K562 (cell line): ENCODE data around the gene ZNF558. TPM values are rescaled to one million over a fixed set of nuclear protein-coding genes. Genes with fewer than 3 reads are reported as not detected.

Experiments
- ATAC-seq: fragments of 200-7000 bp; cut with Tn5 transposase; 3 replicates; pipeline ENCODE4 v1.9.1; 2020; ENCODE audit warnings: moderate library complexity
- BruUV-seq: library from RNA; stranded (reverse); fragments of 400-500 nt; replicated peaks from 2 replicates; lab custom pipeline; 2021; lab: Mats Ljungman, UMichigan
- CTCF ChIA-PET: fragments of 300-600 bp; formaldehyde crosslinking; extraction: SDS; loops from one replicate; lab custom pipeline; 2021; ENCODE audit warnings: low intra/inter-chr PET ratio; lab: Yijun Ruan, JAX
- POLR2A ChIA-PET: fragments of 300-600, 350-650 bp; sonication (Branson Sonifier 250); formaldehyde crosslinking; extraction: SDS; loops from one replicate; lab custom pipeline; 2021; ENCODE audit warnings: antibody characterized with exemption, inconsistent platforms; lab: Yijun Ruan, JAX
- DNase-seq, 4 experiments: peaks; one replicate each; pipeline versions ENCODE4 v3.0.0 to v3.0.0-alpha.2; 2011 to 2018; ENCODE audit warnings: low spot score in 3 of 4, mixed read lengths in 3 of 4; ENCODE audit errors: extremely low read depth in 1 of 4
- FAIRE-seq: peaks from 2 replicates; lab custom pipeline; 2011; peaks lifted over from hg19 to GRCh38; lab: Jason Lieb, UNC
- H2AFZ ChIP-seq: 2 replicates; pipeline ENCODE4 v1.6.0; 2011; ENCODE audit warnings: low read depth, low read length, control low read depth, inconsistent platforms
- H3K27ac ChIP-seq: fragments of 200-600 bp; 3 replicates; pipeline ENCODE4 v1.8.0; 2011; ENCODE audit warnings: low read depth, mild to moderate bottlenecking, control low read depth, inconsistent platforms, low read length, moderate library complexity, mixed read lengths; ENCODE audit errors: extremely low read depth
- H3K27me3 ChIP-seq, 2 experiments: fragments of 300-600 bp in 1 of 2; 2 replicates in 1 of 2; 3 replicates in 1 of 2; pipeline versions ENCODE4 v1.6.0 to v1.8.0; 2011; ENCODE audit warnings: inconsistent platforms in 2 of 2, low read length in 2 of 2, mild to moderate bottlenecking in 1 of 2, mixed read lengths in 1 of 2, moderate library complexity in 1 of 2; ENCODE audit not compliant: control insufficient read depth in 2 of 2, insufficient read depth in 2 of 2
- H3K36me3 ChIP-seq: fragments of 300-600 bp; 3 replicates; pipeline ENCODE4 v1.8.0; 2011; ENCODE audit warnings: mild to moderate bottlenecking, low read length, inconsistent platforms; ENCODE audit not compliant: control insufficient read depth, insufficient read depth
- H3K4me1 ChIP-seq, 2 experiments: fragments of 200-600 bp in 1 of 2; replicated peaks in 1 of 2; 2 replicates in 1 of 2; 3 replicates in 1 of 2; pipeline versions ENCODE4 v1.5.1 to v1.8.0; 2011; ENCODE audit warnings: inconsistent platforms in 2 of 2, low read length in 2 of 2, mild to moderate bottlenecking in 1 of 2, mixed read lengths in 1 of 2, moderate library complexity in 1 of 2; ENCODE audit not compliant: control insufficient read depth in 2 of 2, insufficient read depth in 2 of 2
- H3K4me2 ChIP-seq: 2 replicates; pipeline ENCODE4 v1.6.1; 2011; ENCODE audit warnings: low read length, control low read depth, inconsistent platforms, mixed read lengths; ENCODE audit not compliant: insufficient read depth
- H3K4me3 ChIP-seq: fragments of 200-600 bp; sonication (generic), shearing (Covaris generic); 2 replicates; pipeline ENCODE4 v1.5.1; 2016; ENCODE audit warnings: control low read depth, inconsistent platforms
- H3K79me2 ChIP-seq: fragments of 200-600 bp; 3 replicates; pipeline ENCODE4 v1.8.0; 2011; ENCODE audit warnings: low read length, inconsistent platforms; ENCODE audit not compliant: control insufficient read depth, insufficient read depth
- H3K9ac ChIP-seq, 2 experiments: 2 replicates each; pipeline versions ENCODE4 v1.6.0 to v1.6.1; 2011; ENCODE audit warnings: low read depth in 2 of 2, low read length in 2 of 2, control low read depth in 1 of 2, inconsistent platforms in 1 of 2, mild to moderate bottlenecking in 1 of 2, mixed read lengths in 1 of 2; ENCODE audit not compliant: insufficient read depth in 1 of 2
- H3K9me1 ChIP-seq: one replicate; pipeline ENCODE4 v1.6.0; 2011; ENCODE audit warnings: inconsistent platforms, mild to moderate bottlenecking, low read length, moderate library complexity; ENCODE audit not compliant: control insufficient read depth, insufficient read depth
- H3K9me3 ChIP-seq: replicated peaks from 2 replicates; pipeline ENCODE4 v1.5.1; 2011; ENCODE audit warnings: low read depth, low read length, inconsistent platforms; ENCODE audit not compliant: control insufficient read depth, insufficient read depth
- H4K20me1 ChIP-seq: replicated peaks from 2 replicates; pipeline ENCODE4 v1.6.1; 2011; ENCODE audit warnings: low read length, inconsistent platforms, mixed read lengths; ENCODE audit not compliant: control insufficient read depth, insufficient read depth
- ARID1B ChIP-seq: fragments of 450-650 bp; IDR thresholded peaks from 2 replicates; pipeline ENCODE4 v1.6.1; 2016; ENCODE audit warnings: antibody characterized with exemption, mild to moderate bottlenecking, inconsistent platforms
- ARID2 ChIP-seq: fragments of 450-650 bp; IDR thresholded peaks from 2 replicates; pipeline ENCODE4 v1.6.1; 2017; ENCODE audit warnings: antibody characterized with exemption, mild to moderate bottlenecking
- BRF1 ChIP-seq: IDR thresholded peaks from 3 replicates; pipeline ENCODE4 v1.6.1; 2011; ENCODE audit warnings: borderline replicate concordance, mild to moderate bottlenecking; ENCODE audit not compliant: insufficient read length; ENCODE audit errors: extremely low read depth
- CHD4 ChIP-seq: fragments of 200-600 bp; sonication (generic); IDR thresholded peaks from 3 replicates; pipeline ENCODE4 v1.6.1; 2012; ENCODE audit warnings: low read depth, mild to moderate bottlenecking, mixed read lengths, low read length, inconsistent platforms; ENCODE audit not compliant: insufficient read depth, insufficient replicate concordance, poor library complexity, severe bottlenecking
- PML ChIP-seq: IDR thresholded peaks from 2 replicates; pipeline ENCODE4 v1.6.1; 2012; ENCODE audit warnings: low read length, inconsistent platforms
- POLR2B ChIP-seq: fragments of 450-650 bp; IDR thresholded peaks from 2 replicates; pipeline ENCODE4 v1.6.1; 2018; ENCODE audit warnings: low read depth; ENCODE audit not compliant: partially characterized antibody
- SMAD3 ChIP-seq: fragments of 450-650 bp; formaldehyde crosslinking; conservative IDR thresholded peaks from 2 replicates; pipeline ENCODE4 v1.4.0; 2020; ENCODE audit warnings: mild to moderate bottlenecking
- TAF7 ChIP-seq: fragments of 450-650 bp; IDR thresholded peaks from 2 replicates; pipeline ENCODE4 v1.6.1; 2016; ENCODE audit warnings: missing genetic modification characterization, missing compliant biosample characterization
- ZC3H4 ChIP-seq: sonication (generic); formaldehyde crosslinking; IDR thresholded peaks from 2 replicates; pipeline ENCODE4 v1.9.0; 2021; ENCODE audit warnings: missing genetic modification reagents, borderline replicate concordance
- ZNF583 ChIP-seq: fragments of 250-450 bp; sonication (Bioruptor Pico); IDR thresholded peaks from 2 replicates; pipeline ENCODE4 v1.4.0; 2020
- ZNF75A ChIP-seq: fragments of 450-650 bp; formaldehyde crosslinking; IDR thresholded peaks from 2 replicates; pipeline ENCODE4 v1.4.0; 2020; ENCODE audit warnings: mild to moderate bottlenecking
- WGBS: fragments of 100-300 bp; shearing (Covaris generic); methylation state at CpG from one replicate; pipeline ENCODE4 v1.1.6; 2016; ENCODE audit warnings: low coverage, mixed read lengths; ENCODE audit not compliant: insufficient coverage; ENCODE audit errors: missing lambda C conversion rate; 5-methylcytosine and 5-hydroxymethylcytosine counted together
- in situ Hi-C: fragments of 300-500 bp; cut with MboI; formaldehyde crosslinking; loops from 4 replicates; pipeline ENCODE4 v1.15.0; 2018; ENCODE audit warnings: inconsistent platforms, mixed read lengths
- intact Hi-C: fragments of 100-400 bp; cut with micrococcal nuclease; formaldehyde crosslinking; loops from 2 replicates; pipeline ENCODE4 v1.14.2; 2022
- polyA plus RNA-seq, 8 experiments: library from polyadenylated mRNA; depleted of rRNA in 4 of 8; stranded (reverse) in 5 of 8; unstranded in 3 of 8; fragments of >200 nt; fragmentation: Nextera tagmentation in 2 of 8; fragmentation: Illumina TruSeq in 1 of 8; extraction: Ambion mirVana in 2 of 8; extraction: Trizol in 1 of 8; gene quantifications; 2 replicates each; pipeline versions ENCODE4 v1.2.1 to v1.2.3, GENCODE V29; 2011 to 2014; ENCODE audit warnings: inconsistent platforms in 1 of 8, missing spikeins in 1 of 8
- total RNA-seq, 7 experiments: library from RNA; depleted of rRNA in 6 of 7; stranded (reverse); fragments of >200 nt in 6 of 7; fragmentation: Illumina TruSeq in 2 of 7; extraction: Trizol in 2 of 7; gene quantifications; 2 replicates each; pipeline versions ENCODE4 v1.2.1 to v1.2.3, GENCODE V29; 2011 to 2021; ENCODE audit warnings: low replicate concordance in 1 of 7

The ZNF558 gene
- total and polyA plus RNA-seq, 9 of the 15 experiments (the other 6 are each of a cell fraction or from before 2014, with no cell fraction given), result 5.4 to 47.6 (median 21.2) TPM

DNA sequence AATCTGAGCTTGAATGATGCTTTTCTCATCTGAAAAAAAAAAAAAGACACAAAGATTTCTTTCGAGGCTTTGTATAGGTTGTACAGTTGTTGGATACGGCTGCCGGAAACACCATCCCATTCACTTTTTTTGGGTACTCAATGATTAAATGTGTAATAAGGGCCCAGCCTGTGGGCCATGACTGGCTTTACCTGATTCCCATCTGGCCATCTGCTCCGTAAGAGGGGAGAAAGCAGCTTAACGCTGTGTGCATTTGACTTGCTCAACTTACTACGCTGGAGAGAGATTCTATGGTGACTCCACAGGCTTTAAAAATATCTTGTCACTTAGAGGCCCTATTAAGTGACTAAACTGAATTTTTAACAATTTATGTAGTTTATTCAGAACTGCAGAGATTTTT lies 731 bp downstream of the ZNF558 start:
- Histone ChIP-seq H2AFZ (peak overlapping the region; percentile 98), H4K20me1 (no peaks in the 10 kb centered on the region), H3K9me3 (no peaks in the 10 kb centered on the region)
- POLR2A ChIA-PET, result interaction anchor here (0.6 to 1.1 kb wide), 4 partner anchors 10 to 1287 kb away, joined by 3 to 5 read pairs (median 4); no protein-coding TSS in a partner anchor
- WGBS, result 49% methylated on average over 4 of the region's 6 CpGs
- no peak for TF ChIP-seq ARID2
- no peak for TF ChIP-seq ZC3H4 (CRISPR knock-in tag)
- no peak for TF ChIP-seq PML
- no peak for TF ChIP-seq ARID1B
- TF ChIP-seq CHD4, result no peak
- TF ChIP-seq ZNF75A (CRISPR knock-in tag), result no peak
- TF ChIP-seq BRF1, result no peak
- no peak for TF ChIP-seq ZNF583 (CRISPR knock-in tag)
- TF ChIP-seq TAF7 (tag), result no peak
- no peak for TF ChIP-seq POLR2B
- no peak for TF ChIP-seq SMAD3 (CRISPR knock-in tag)
- TF ChIP-seq, all 486 proteins: peak for 0
- H3K27ac ChIP-seq, result peak overlapping the region; percentile 97
- ATAC-seq (no peak), FAIRE-seq (peak; percentile 67), DNase-seq (peak in 1 of 4 experiments; percentile 12)
- peak overlapping the region; percentile 75 for H3K4me2 ChIP-seq
- no peaks in the 10 kb centered on the region for H3K79me2 ChIP-seq
- H3K36me3 ChIP-seq, result peaks cover 17% of the 10 kb centered on the region; the same call in 2 of the 3 replicates
- in situ Hi-C loops (no loop called here), intact Hi-C loops (no loop called here)
- no peaks in the 10 kb centered on the region for H3K9me1 ChIP-seq
- CTCF ChIA-PET, result no interaction called here
- TSS peak; percentile 60 for BruUV-seq
- no peaks in the 10 kb centered on the region for H3K27me3 ChIP-seq
- peak overlapping the region; percentile 66 for H3K4me3 ChIP-seq
- peak overlapping the region; percentile 88 to 98; a peak in 3 of 4 replicates for H3K9ac ChIP-seq
- H3K4me1 ChIP-seq, result peaks cover 10% of the 10 kb centered on the region in 2 experiments; a peak in 3 of 5 replicates
